GM12878 (cell line): ENCODE data around the gene TRAP1. TPM values are rescaled to one million over a fixed set of nuclear protein-coding genes. Genes with fewer than 3 reads are reported as not detected.

Experiments used
- ATAC-seq: fragments of 200-7000 bp; cut with Tn5 transposase; 3 replicates; pipeline ENCODE4 v1.9.1; 2020; ENCODE audit warnings: mild to moderate bottlenecking, moderate library complexity
- BruUV-seq: library from RNA; stranded (reverse); fragments of 400-500 nt; replicated peaks from 2 replicates; lab custom pipeline; 2021; lab: Mats Ljungman, UMichigan
- CTCF ChIA-PET: fragments of 300-600 bp; sonication (Branson Sonifier 250); formaldehyde crosslinking; extraction: SDS; loops from one replicate; lab custom pipeline; 2021; ENCODE audit warnings: inconsistent platforms; lab: Yijun Ruan, JAX
- POLR2A ChIA-PET: fragments of 350-600 bp; formaldehyde crosslinking; extraction: SDS; loops from one replicate; lab custom pipeline; 2021; ENCODE audit warnings: inconsistent platforms; lab: Charles Lee
- RAD21 ChIA-PET: fragments of 300-600 bp; sonication (Branson Sonifier 250); formaldehyde crosslinking; loops from one replicate; lab custom pipeline; 2023; ENCODE audit warnings: antibody characterized with exemption; ENCODE audit not compliant: unreplicated experiment; lab: Charles Lee
- SMC1A ChIA-PET: fragments of 300-600 bp; sonication (Branson Sonifier 250); formaldehyde crosslinking; loops from one replicate; lab custom pipeline; 2023; ENCODE audit not compliant: unreplicated experiment, uncharacterized antibody; lab: Charles Lee
- DNase-seq: peaks from one replicate; pipeline ENCODE4 v3.0.0-alpha.2; 2011; ENCODE audit warnings: low read depth, low spot score
- FAIRE-seq: peaks from 3 replicates; lab custom pipeline; 2011; peaks lifted over from hg19 to GRCh38; lab: Jason Lieb, UNC
- H2AFZ ChIP-seq: 2 replicates; pipeline ENCODE4 v1.6.0; 2011; ENCODE audit warnings: low read depth, low read length, control low read depth; ENCODE audit not compliant: control insufficient read depth
- H3K27ac ChIP-seq: 2 replicates; pipeline ENCODE4 v1.5.1; 2011; ENCODE audit warnings: control low read depth; ENCODE audit not compliant: control insufficient read depth, insufficient read depth
- H3K27me3 ChIP-seq, 2 experiments: replicated peaks in 1 of 2; 2 replicates each; pipeline versions ENCODE4 v1.6.0 to v1.6.1; 2011; ENCODE audit warnings: low read length in 1 of 2; ENCODE audit not compliant: control insufficient read depth in 2 of 2, insufficient read depth in 2 of 2
- H3K36me3 ChIP-seq, 2 experiments: 2 replicates each; pipeline ENCODE4 v1.5.1; 2011; ENCODE audit warnings: low read length in 1 of 2; ENCODE audit not compliant: control insufficient read depth in 2 of 2, insufficient read depth in 2 of 2
- H3K4me1 ChIP-seq: 2 replicates; pipeline ENCODE4 v1.6.1; 2011; ENCODE audit warnings: mild to moderate bottlenecking, low read length, moderate library complexity, mixed read lengths; ENCODE audit not compliant: control insufficient read depth, insufficient read depth
- H3K4me2 ChIP-seq: 2 replicates; pipeline ENCODE4 v1.6.0; 2011; ENCODE audit warnings: control low read depth; ENCODE audit not compliant: control insufficient read depth, insufficient read depth
- H3K4me3 ChIP-seq: fragments of 200-600 bp; sonication (generic); 2 replicates; pipeline ENCODE4 v1.5.1; 2016
- H3K79me2 ChIP-seq: 2 replicates; pipeline ENCODE4 v1.6.0; 2011; ENCODE audit warnings: low read length; ENCODE audit not compliant: control insufficient read depth, insufficient read depth
- H3K9ac ChIP-seq: 2 replicates; pipeline ENCODE4 v1.8.0; 2011; ENCODE audit warnings: low read length, control low read depth, mixed read lengths; ENCODE audit not compliant: control insufficient read depth, insufficient read depth
- H3K9me3 ChIP-seq: replicated peaks from 3 replicates; pipeline ENCODE4 v1.5.1; 2011; ENCODE audit warnings: mild to moderate bottlenecking, low read length; ENCODE audit not compliant: control insufficient read depth, insufficient read depth
- H4K20me1 ChIP-seq: 2 replicates; pipeline ENCODE4 v1.6.0; 2011; ENCODE audit not compliant: control insufficient read depth, insufficient read depth
- E2F4 ChIP-seq: IDR thresholded peaks from 2 replicates; pipeline ENCODE4 v1.6.1; 2012; ENCODE audit warnings: low read depth, low read length, improper control_type of control experiment
- E4F1 ChIP-seq: fragments of 450-650 bp; IDR thresholded peaks from 2 replicates; pipeline ENCODE4 v1.6.1; 2018; ENCODE audit warnings: borderline replicate concordance, mild to moderate bottlenecking; ENCODE audit not compliant: partially characterized antibody
- EZH2 ChIP-seq: IDR thresholded peaks from 2 replicates; pipeline ENCODE4 v1.6.1; 2012; ENCODE audit warnings: low read depth, mild to moderate bottlenecking, control low read depth, inconsistent platforms, low read length, borderline replicate concordance; ENCODE audit not compliant: control insufficient read depth
- MLLT1 ChIP-seq: fragments of 450-650 bp; IDR thresholded peaks from 2 replicates; pipeline ENCODE4 v1.6.1; 2016; ENCODE audit warnings: mild to moderate bottlenecking
- NBN ChIP-seq: fragments of 450-650 bp; IDR thresholded peaks from 2 replicates; pipeline ENCODE4 v1.6.1; 2016
- POU2F2 ChIP-seq: IDR thresholded peaks from 3 replicates; pipeline ENCODE4 v1.6.1; 2011; ENCODE audit warnings: low read depth, mild to moderate bottlenecking, low read length, borderline replicate concordance
- RAD51 ChIP-seq: fragments of 450-650 bp; IDR thresholded peaks from 2 replicates; pipeline ENCODE4 v1.6.1; 2016; ENCODE audit warnings: moderate library complexity, mild to moderate bottlenecking, inconsistent platforms
- RUNX3 ChIP-seq: IDR thresholded peaks from 2 replicates; pipeline ENCODE4 v1.6.1; 2012; ENCODE audit warnings: low read length, inconsistent platforms
- SIN3A ChIP-seq: IDR thresholded peaks from 2 replicates; pipeline ENCODE4 v1.6.1; 2012; ENCODE audit warnings: low read depth, low read length, improper control_type of control experiment
- SREBF2 ChIP-seq: IDR thresholded peaks from 2 replicates; pipeline ENCODE4 v1.6.1; 2012; ENCODE audit warnings: mild to moderate bottlenecking, low read length
- ZBTB4 ChIP-seq: fragments of 450-650 bp; formaldehyde crosslinking; IDR thresholded peaks from 2 replicates; pipeline ENCODE4 v1.4.0; 2022; ENCODE audit warnings: mild to moderate bottlenecking, moderate library complexity
- WGBS: methylation state at CpG from one replicate; pipeline ENCODE4 v1.1.6; 2016; ENCODE audit warnings: low lambda C conversion rate; ENCODE audit not compliant: insufficient replicate concordance, insufficient coverage; ENCODE audit errors: missing lambda C conversion rate; 5-methylcytosine and 5-hydroxymethylcytosine counted together
- in situ Hi-C: fragments of 300-500 bp; cut with MboI; formaldehyde crosslinking; loops from 9 replicates; pipeline ENCODE4 v1.14.3; 2018; ENCODE audit warnings: mixed read lengths
- intact Hi-C: fragments of 100-400 bp; cut with micrococcal nuclease; formaldehyde crosslinking; loops from one replicate; pipeline ENCODE4 v1.14.2; 2022; ENCODE audit not compliant: unreplicated experiment
- polyA plus RNA-seq, 11 experiments: library from polyadenylated mRNA; depleted of rRNA in 4 of 11; unstranded in 6 of 11; stranded (reverse) in 5 of 11; fragments of >200 nt; fragmentation: Nextera tagmentation in 4 of 11; fragmentation: Illumina TruSeq in 1 of 11; extraction: Ambion mirVana in 4 of 11; extraction: Trizol in 1 of 11; gene quantifications; 1 replicate in 1 of 11; 2 replicates in 10 of 11; pipeline versions ENCODE4 v1.2.1 to v1.2.3, GENCODE V29; 2011 to 2016; ENCODE audit warnings: inconsistent platforms in 2 of 11, missing spikeins in 2 of 11, low read depth in 1 of 11
- total RNA-seq, 4 experiments: library from RNA; depleted of rRNA in 3 of 4; stranded (reverse); fragments of >200 nt in 3 of 4; fragmentation: Illumina TruSeq in 1 of 4; extraction: Trizol in 1 of 4; gene quantifications; 2 replicates each; pipeline versions ENCODE4 v1.2.1 to v1.2.3, GENCODE V29; 2013 to 2021
- TF ChIP-seq, protein P1 (sequence below): IDR thresholded peaks from 2 replicates; pipeline ENCODE4 v1.6.1; 2011; ENCODE audit warnings: low read depth, mild to moderate bottlenecking, low read length, moderate library complexity, borderline replicate concordance; ENCODE audit errors: extremely low read depth

Gene TRAP1
- total and polyA plus RNA-seq, 10 of the 15 experiments (the other 5 are each of a cell fraction or from before 2014, with no cell fraction given): 16.3 to 442 (median 241) TPM

GRCh38 chr16:3612510-3613466 is 104.5 kb downstream of the TRAP1 start:
- in situ Hi-C loops: no loop called here
- Histone ChIP-seq H4K20me1 (no peaks in the 10 kb centered on the region), H3K27me3 (no peaks in the 10 kb centered on the region), H3K36me3 (peaks cover 0 to 6% of the 10 kb centered on the region in 2 experiments; a peak in 1 of 4 replicates), H3K4me3 (peak overlapping the region; percentile 76), H3K9ac (peak overlapping the region; percentile 93; the same call in 1 of the 2 replicates), H3K9me3 (peaks cover 2% of the 10 kb centered on the region; the same call in 2 of the 3 replicates), H3K79me2 (peaks cover 58% of the 10 kb centered on the region), H3K4me1 (peaks cover 22% of the 10 kb centered on the region), H2AFZ (no peak overlapping the region), H3K4me2 (peak overlapping the region; percentile 83), H3K27ac (peak overlapping the region; percentile 20; the same call in 1 of the 2 replicates)
- 87% methylated on average over 29 of the region's 34 CpGs for WGBS
- no peak for FAIRE-seq
- ATAC-seq: no peak
- no TSS peak for BruUV-seq
- intact Hi-C loops: no loop called here
- SMC1A ChIA-PET: interaction anchor here (0.9 to 1.3 kb wide), 5 partner anchors 9 to 34 kb away, joined by 3 to 5 read pairs (median 4); no protein-coding TSS in a partner anchor
- POLR2A ChIA-PET: interaction anchor here (0.7 to 1.5 kb wide), 3 partner anchors 10 to 38 kb away, joined by 3 to 7 read pairs (median 7); partner anchors contain the start of gene NLRC3
- RAD21 ChIA-PET: interaction anchor here (1.5 kb wide), 1 partner anchor 14 kb away, joined by 6 read pairs; no protein-coding TSS in a partner anchor
- CTCF ChIA-PET: interaction anchor here (0.7 to 1.1 kb wide), 2 partner anchors 36 to 86 kb away, joined by 3 read pairs; no protein-coding TSS in a partner anchor
- DNase-seq: no peak
- no peak for TF ChIP-seq SIN3A
- TF ChIP-seq E4F1: no peak
- TF ChIP-seq EZH2: no peak
- peak; percentile 7; the same call in 1 of the 2 replicates for TF ChIP-seq RUNX3
- TF ChIP-seq ZBTB4: no peak
- TF ChIP-seq RAD51: peak; percentile 69
- TF ChIP-seq SREBF2: no peak
- peak; percentile 84 for TF ChIP-seq MLLT1
- TF ChIP-seq, protein P1, sequence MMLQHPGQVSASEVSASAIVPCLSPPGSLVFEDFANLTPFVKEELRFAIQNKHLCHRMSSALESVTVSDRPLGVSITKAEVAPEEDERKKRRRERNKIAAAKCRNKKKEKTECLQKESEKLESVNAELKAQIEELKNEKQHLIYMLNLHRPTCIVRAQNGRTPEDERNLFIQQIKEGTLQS: no peak
- no peak for TF ChIP-seq E2F4
- TF ChIP-seq POU2F2: peak; percentile 85; the same call in 1 of the 3 replicates
- TF ChIP-seq NBN: no peak
